Measurements from ENCODE around the gene ADD2.

ADD2 gene

DNA sequence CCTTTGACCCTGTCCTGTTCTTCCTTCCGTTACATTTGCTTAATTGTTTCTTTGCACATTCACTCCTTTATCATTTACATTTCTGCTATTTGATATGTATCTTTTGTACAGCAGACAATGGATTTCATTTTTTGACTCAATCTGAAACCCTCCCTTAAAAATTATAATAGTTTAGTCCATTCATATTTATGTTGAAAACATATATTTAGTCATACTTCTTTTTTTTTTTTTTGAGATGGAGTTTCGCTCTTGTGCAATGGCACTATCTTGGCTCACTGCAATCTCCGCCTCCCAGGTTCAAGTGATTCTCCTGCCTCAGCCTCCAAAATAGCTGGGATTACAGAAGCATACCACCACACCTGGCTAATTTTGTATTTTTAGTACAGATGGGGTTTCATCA lies 119.0 kb downstream of the ADD2 start:
- TF ChIP-seq, protein P1, sequence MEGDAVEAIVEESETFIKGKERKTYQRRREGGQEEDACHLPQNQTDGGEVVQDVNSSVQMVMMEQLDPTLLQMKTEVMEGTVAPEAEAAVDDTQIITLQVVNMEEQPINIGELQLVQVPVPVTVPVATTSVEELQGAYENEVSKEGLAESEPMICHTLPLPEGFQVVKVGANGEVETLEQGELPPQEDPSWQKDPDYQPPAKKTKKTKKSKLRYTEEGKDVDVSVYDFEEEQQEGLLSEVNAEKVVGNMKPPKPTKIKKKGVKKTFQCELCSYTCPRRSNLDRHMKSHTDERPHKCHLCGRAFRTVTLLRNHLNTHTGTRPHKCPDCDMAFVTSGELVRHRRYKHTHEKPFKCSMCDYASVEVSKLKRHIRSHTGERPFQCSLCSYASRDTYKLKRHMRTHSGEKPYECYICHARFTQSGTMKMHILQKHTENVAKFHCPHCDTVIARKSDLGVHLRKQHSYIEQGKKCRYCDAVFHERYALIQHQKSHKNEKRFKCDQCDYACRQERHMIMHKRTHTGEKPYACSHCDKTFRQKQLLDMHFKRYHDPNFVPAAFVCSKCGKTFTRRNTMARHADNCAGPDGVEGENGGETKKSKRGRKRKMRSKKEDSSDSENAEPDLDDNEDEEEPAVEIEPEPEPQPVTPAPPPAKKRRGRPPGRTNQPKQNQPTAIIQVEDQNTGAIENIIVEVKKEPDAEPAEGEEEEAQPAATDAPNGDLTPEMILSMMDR (IDR thresholded peaks at IDR 0.05): no peak

DNA sequence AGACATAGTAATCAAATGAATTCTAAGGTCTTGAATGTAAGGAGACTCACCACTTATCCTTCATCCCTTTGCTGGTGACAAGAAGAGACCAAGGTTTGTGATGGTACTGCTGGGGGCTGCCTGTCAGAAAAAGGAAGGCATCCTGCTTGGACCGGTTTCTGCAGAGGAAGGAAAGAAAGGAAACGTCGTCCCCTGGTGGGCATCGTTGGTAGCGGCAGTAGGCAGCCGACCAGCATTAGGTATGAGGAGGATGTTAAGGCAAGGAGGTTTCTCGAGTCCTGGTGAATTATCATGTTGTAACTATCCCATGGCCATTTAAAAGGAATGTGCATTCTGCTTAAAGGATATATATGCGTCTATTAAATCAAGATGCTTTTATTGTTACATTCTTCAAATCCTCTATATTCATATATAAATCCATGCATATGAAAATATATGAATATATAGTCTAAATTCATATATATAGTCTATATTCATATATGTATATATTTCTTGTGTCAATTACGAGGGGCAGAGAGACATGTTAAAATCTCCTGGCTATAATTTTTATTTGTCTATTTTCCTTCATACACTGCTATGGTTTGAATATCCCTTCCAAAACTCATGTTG lies 120.0 kb downstream of the ADD2 start:
- TF ChIP-seq, protein P1 (IDR thresholded peaks at IDR 0.05): peak; percentile 99
- no peak for TF ChIP-seq ZFX (IDR thresholded peaks at IDR 0.05; ENCODE audit: borderline replicate concordance)
- no peak overlapping the region for H3K27ac ChIP-seq

More for the DNA sequence above, 119.0 kb downstream of the ADD2 start:
- no peak overlapping the region for H3K27ac ChIP-seq

DNA sequence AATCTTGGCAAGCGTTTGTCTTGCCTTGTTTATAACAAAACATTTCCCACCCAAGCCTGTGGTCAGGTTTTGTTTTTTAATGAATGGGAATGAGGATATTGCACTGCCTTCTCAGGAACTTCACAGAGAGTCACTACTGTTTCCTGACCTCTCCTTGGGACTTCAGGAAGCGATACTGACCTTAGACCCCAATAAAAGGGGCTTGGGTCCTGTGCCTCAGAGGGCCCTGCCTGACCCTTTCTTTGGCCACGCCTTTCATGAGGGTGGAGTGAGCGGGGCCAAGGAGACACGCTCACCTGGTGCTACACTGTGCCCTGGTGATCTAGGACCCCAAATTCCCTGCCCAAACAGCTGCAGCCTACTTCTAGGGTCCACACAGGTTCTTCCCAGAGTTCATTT lies 121.6 kb downstream of the ADD2 start:
- TF ChIP-seq, protein P1 (IDR thresholded peaks at IDR 0.05): no peak
- TF ChIP-seq ZFX (IDR thresholded peaks at IDR 0.05; ENCODE audit: borderline replicate concordance): no peak

DNA sequence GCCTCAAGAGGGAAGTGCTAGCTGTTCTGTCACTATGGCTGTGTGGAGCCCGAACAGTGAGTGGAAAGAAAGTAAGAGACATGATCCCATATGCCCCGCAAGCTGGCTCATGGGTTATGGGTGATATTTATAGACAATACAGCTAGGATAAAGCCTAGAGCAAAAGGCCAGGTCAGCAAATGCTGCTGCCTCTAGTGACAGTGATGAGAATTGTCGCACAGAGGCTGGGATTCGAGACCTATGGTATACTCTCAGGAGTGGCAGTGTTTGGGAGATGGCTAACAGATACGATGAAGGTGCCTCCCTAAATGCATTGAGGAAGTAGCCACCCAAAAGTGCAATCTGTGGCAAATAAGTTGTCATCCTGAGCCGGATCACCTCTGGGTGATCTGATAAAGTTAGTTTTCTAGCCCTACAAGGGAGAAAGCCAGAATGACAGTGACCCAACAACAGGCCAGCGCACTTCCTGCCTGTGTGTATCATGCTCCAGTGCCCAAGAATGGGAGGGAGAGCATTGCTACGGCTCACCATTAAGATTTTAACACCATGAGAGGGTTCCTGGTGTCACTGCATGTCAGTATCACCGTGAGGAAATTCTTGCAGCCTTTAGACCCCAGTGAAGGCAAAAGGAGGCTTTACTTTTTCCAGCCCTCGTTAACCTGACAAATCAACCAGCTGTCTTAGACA lies 122.1 kb downstream of the ADD2 start:
- no peak overlapping the region for H3K27ac ChIP-seq
- TF ChIP-seq, protein P1 (IDR thresholded peaks at IDR 0.05): peak; percentile 40
- no peak for TF ChIP-seq ZFX (IDR thresholded peaks at IDR 0.05; ENCODE audit: borderline replicate concordance)

More for the DNA sequence above, 121.6 kb downstream of the ADD2 start:
- H3K27ac ChIP-seq: no peak overlapping the region

DNA sequence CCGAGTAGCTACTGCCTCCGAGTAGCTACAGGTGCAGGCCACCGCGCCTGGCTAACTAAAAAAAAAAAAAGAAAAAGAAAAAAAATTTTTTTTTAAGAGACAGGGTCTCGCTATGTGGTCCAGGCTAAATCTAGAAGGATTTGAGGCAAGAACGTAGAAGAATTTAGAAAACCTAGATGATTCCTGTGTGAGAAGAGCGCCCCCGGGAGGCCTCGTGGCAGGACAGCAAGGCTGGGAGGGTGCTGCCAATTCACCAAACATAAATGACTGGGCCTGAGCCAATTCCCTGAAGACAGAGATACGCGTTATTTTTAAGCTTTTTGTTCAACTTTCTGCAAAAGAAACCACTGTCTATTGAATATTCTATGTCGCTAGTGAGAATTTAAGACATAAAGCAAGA lies 124.3 kb downstream of the ADD2 start:
- H3K27ac ChIP-seq: no peak overlapping the region
- TF ChIP-seq ZFX (IDR thresholded peaks at IDR 0.05; ENCODE audit: borderline replicate concordance): no peak
- TF ChIP-seq, protein P1 (IDR thresholded peaks at IDR 0.05): peak; percentile 70

DNA sequence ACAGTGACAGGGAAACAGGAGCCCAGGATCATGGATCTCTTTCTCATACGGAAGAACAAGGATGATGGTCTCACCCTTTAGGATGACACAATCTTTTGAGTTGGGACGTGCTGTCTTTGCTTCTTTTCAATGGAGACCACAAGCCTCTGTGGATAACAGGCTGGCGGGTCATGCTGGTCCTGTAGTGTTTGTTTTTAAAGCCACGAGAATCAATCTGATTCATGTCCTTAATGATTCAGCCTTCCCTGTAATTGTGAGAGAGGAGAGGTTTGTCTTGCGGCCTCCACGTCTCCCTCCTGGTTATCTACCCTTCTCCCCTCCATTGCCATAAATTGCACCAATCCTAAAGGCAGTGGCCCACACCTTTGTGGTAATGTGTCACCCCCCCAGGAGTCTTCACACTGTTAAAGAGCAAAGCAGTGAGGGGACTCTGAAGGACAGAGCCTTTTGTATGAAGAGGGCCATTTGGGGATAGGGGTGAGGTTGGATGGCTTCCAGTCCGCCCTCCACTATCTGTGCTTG lies 126.7 kb downstream of the ADD2 start:
- TF ChIP-seq, protein P1 (IDR thresholded peaks at IDR 0.05): no peak
- TF ChIP-seq ZFX (IDR thresholded peaks at IDR 0.05; ENCODE audit: borderline replicate concordance): no peak

DNA sequence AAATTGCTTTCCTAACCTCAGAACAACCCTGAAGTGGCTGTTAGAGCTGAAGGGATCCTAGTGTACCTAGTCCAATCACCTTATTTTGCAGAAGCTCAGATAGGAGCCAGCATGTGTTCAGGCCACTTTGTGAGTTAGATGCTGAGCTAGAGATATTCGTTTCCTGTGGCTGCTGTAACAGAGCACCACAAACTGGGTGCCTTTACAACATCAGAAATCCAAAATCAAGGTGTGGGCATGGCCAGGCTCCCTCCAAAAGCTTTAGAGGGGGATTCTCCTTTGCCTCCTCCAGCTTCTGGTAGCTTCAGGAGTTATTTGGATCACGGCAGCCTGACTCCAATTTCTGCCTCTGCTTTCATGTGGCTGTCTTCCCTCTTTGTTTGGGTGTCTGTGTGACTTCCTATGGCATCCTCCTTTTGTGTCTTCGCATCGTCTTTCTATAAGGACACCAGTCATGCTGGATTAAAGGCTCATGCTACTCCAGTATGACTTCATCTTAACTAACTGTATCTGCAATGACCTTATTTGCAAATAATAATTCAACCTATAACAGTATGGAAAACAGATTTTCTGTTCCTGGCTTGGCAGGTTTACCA lies 128.1 kb downstream of the ADD2 start:
- TF ChIP-seq, protein P1 (IDR thresholded peaks at IDR 0.05): no peak
- TF ChIP-seq ZFX (IDR thresholded peaks at IDR 0.05; ENCODE audit: borderline replicate concordance): no peak
- H3K27ac ChIP-seq: no peak overlapping the region

More for the DNA sequence above, 126.7 kb downstream of the ADD2 start:
- H3K27ac ChIP-seq: no peak overlapping the region
